Panc1 (cell line): ENCODE data around the gene MBTD1. TPM values are rescaled to one million over a fixed set of nuclear protein-coding genes. Genes with fewer than 3 reads are reported as not detected.

Experiments used
- ATAC-seq: fragments of 200-7000 bp; cut with Tn5 transposase; 2 replicates; pipeline ENCODE4 v1.9.1; 2020; ENCODE audit warnings: mild to moderate bottlenecking, moderate library complexity
- BruUV-seq: library from RNA; stranded (reverse); fragments of 400-500 nt; replicated peaks from 2 replicates; lab custom pipeline; 2021; lab: Mats Ljungman, UMichigan
- CTCF ChIA-PET: fragments of 300-600 bp; sonication (Branson Sonifier 250); formaldehyde crosslinking; loops from one replicate; lab custom pipeline; 2022; ENCODE audit warnings: antibody characterized with exemption; lab: Charles Lee
- POLR2A ChIA-PET: fragments of 300-600 bp; sonication (Branson Sonifier 250); formaldehyde crosslinking; loops from one replicate; lab custom pipeline; 2022; ENCODE audit warnings: antibody characterized with exemption; lab: Charles Lee
- DNase-seq: peaks from one replicate; pipeline ENCODE4 v3.0.0-alpha.2; 2010; ENCODE audit warnings: low read depth, low spot score
- H3K27ac ChIP-seq: 2 replicates; pipeline ENCODE4 v1.5.1; 2011; ENCODE audit warnings: mild to moderate bottlenecking, low read length, inconsistent platforms
- H3K27me3 ChIP-seq: fragments of 200-500 bp; sonication (Bioruptor generic); 2 replicates; pipeline ENCODE4 v1.6.0; 2014; ENCODE audit warnings: low read length, inconsistent platforms; ENCODE audit not compliant: control insufficient read depth, insufficient read depth
- H3K36me3 ChIP-seq: fragments of 200-500 bp; sonication (Bioruptor generic); 2 replicates; pipeline ENCODE4 v1.5.1; 2014; ENCODE audit warnings: inconsistent platforms, mild to moderate bottlenecking, low read length, moderate library complexity; ENCODE audit not compliant: control insufficient read depth, insufficient read depth
- H3K4me1 ChIP-seq: 2 replicates; pipeline ENCODE4 v1.5.1; 2011; ENCODE audit warnings: inconsistent platforms, mild to moderate bottlenecking, low read length, moderate library complexity; ENCODE audit not compliant: control insufficient read depth, insufficient read depth
- H3K4me3 ChIP-seq, 2 experiments: 2 replicates each; pipeline ENCODE4 v1.5.1; 2011 to 2012; ENCODE audit warnings: low read depth in 2 of 2, low read length in 2 of 2, mild to moderate bottlenecking in 2 of 2, inconsistent platforms in 1 of 2, moderate library complexity in 1 of 2
- H3K9me3 ChIP-seq: fragments of 200-500 bp; sonication (Bioruptor generic); 2 replicates; pipeline ENCODE4 v1.5.1; 2014; ENCODE audit warnings: low read depth, mild to moderate bottlenecking, inconsistent platforms, low read length, moderate library complexity; ENCODE audit not compliant: control insufficient read depth, insufficient read depth
- POLR2AphosphoS5 ChIP-seq: IDR thresholded peaks from 2 replicates; pipeline ENCODE4 v1.6.1; 2012; ENCODE audit warnings: mild to moderate bottlenecking, low read depth, low read length, moderate library complexity
- SIN3A ChIP-seq: IDR thresholded peaks from 2 replicates; pipeline ENCODE4 v1.6.1; 2012; ENCODE audit warnings: low read depth, mild to moderate bottlenecking, low read length, moderate library complexity, borderline replicate concordance; ENCODE audit not compliant: insufficient read depth
- TCF7L2 ChIP-seq: IDR thresholded peaks from 2 replicates; pipeline ENCODE4 v1.6.1; 2011; ENCODE audit warnings: mild to moderate bottlenecking, low read depth, low read length, inconsistent platforms
- in situ Hi-C: cut with HindIII; loops from 2 replicates; pipeline ENCODE4 v1.10.0; 2016; ENCODE audit warnings: low sequenced_read_pairs, low pct_unique_long_range_greater_than_20kb
- intact Hi-C: fragments of 100-400 bp; cut with micrococcal nuclease; formaldehyde crosslinking; loops from one replicate; pipeline ENCODE4 v1.10.0; 2022; ENCODE audit not compliant: unreplicated experiment
- total RNA-seq: library from RNA; stranded (reverse); gene quantifications from one replicate; pipeline ENCODE4 v1.2.1, GENCODE V29; 2021; ENCODE audit not compliant: unreplicated experiment
- TF ChIP-seq, protein P1 (sequence below), 2 experiments: IDR thresholded peaks; 2 replicates each; pipeline ENCODE4 v1.6.1; 2011 to 2012; ENCODE audit warnings: low read depth in 2 of 2, control low read depth in 1 of 2, low read length in 1 of 2, mild to moderate bottlenecking in 1 of 2, moderate library complexity in 1 of 2; ENCODE audit not compliant: insufficient read depth in 1 of 2
- TF ChIP-seq, protein P2 (sequence below): fragments of 450-650 bp; IDR thresholded peaks from 2 replicates; pipeline ENCODE4 v1.5.1; 2017; ENCODE audit warnings: mild to moderate bottlenecking

MBTD1 gene
- total RNA-seq, 1 experiment from 2014 or later: 16.6 TPM

DNA sequence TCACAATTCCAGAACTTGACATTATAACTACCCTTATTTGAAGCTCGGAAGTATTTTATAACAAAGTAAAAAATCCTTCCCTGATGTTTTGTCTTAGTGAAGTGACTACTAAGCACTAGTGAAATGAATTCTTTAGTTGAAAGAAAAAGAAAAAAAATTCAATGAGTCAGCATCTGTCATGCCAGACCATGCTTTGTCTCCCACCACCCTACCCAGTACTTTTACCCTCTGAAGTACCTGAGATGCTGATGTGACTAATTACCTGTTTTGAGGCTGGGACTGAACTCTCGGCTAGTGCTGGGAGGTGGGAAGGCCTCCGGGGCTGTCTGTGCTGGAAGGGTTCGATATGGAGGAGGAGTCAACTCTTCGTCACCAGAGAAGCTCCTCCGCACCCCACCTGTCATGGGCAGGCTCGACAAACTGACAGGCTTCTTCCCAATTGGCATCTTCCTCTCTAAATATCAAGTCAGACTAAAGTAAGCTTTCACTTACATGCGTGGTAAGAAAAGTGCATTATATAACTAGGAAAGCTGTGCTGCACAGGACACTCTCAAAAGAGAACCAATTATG is 74.0 kb downstream of the MBTD1 start:
- no peaks in the 10 kb centered on the region for H3K27me3 ChIP-seq
- no peaks in the 10 kb centered on the region for H3K4me1 ChIP-seq
- ChIA-PET CTCF (no interaction called here), POLR2A (no interaction called here)
- H3K36me3 ChIP-seq: peaks cover 10% of the 10 kb centered on the region
- TF ChIP-seq, protein P1, sequence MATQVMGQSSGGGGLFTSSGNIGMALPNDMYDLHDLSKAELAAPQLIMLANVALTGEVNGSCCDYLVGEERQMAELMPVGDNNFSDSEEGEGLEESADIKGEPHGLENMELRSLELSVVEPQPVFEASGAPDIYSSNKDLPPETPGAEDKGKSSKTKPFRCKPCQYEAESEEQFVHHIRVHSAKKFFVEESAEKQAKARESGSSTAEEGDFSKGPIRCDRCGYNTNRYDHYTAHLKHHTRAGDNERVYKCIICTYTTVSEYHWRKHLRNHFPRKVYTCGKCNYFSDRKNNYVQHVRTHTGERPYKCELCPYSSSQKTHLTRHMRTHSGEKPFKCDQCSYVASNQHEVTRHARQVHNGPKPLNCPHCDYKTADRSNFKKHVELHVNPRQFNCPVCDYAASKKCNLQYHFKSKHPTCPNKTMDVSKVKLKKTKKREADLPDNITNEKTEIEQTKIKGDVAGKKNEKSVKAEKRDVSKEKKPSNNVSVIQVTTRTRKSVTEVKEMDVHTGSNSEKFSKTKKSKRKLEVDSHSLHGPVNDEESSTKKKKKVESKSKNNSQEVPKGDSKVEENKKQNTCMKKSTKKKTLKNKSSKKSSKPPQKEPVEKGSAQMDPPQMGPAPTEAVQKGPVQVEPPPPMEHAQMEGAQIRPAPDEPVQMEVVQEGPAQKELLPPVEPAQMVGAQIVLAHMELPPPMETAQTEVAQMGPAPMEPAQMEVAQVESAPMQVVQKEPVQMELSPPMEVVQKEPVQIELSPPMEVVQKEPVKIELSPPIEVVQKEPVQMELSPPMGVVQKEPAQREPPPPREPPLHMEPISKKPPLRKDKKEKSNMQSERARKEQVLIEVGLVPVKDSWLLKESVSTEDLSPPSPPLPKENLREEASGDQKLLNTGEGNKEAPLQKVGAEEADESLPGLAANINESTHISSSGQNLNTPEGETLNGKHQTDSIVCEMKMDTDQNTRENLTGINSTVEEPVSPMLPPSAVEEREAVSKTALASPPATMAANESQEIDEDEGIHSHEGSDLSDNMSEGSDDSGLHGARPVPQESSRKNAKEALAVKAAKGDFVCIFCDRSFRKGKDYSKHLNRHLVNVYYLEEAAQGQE (IDR thresholded peaks at IDR 0.05; ENCODE audit: insufficient read depth in 1 of 2, low read depth in 2 of 2, low read length in 1 of 2): no peak
- TF ChIP-seq TCF7L2 (no peak), SIN3A (no peak), POLR2AphosphoS5 (no peak)
- TF ChIP-seq, protein P2, sequence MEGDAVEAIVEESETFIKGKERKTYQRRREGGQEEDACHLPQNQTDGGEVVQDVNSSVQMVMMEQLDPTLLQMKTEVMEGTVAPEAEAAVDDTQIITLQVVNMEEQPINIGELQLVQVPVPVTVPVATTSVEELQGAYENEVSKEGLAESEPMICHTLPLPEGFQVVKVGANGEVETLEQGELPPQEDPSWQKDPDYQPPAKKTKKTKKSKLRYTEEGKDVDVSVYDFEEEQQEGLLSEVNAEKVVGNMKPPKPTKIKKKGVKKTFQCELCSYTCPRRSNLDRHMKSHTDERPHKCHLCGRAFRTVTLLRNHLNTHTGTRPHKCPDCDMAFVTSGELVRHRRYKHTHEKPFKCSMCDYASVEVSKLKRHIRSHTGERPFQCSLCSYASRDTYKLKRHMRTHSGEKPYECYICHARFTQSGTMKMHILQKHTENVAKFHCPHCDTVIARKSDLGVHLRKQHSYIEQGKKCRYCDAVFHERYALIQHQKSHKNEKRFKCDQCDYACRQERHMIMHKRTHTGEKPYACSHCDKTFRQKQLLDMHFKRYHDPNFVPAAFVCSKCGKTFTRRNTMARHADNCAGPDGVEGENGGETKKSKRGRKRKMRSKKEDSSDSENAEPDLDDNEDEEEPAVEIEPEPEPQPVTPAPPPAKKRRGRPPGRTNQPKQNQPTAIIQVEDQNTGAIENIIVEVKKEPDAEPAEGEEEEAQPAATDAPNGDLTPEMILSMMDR: no peak
- intact Hi-C loops: no loop called here
- H3K4me3 ChIP-seq: no peak overlapping the region
- in situ Hi-C loops: no loop called here
- no peak overlapping the region for H3K27ac ChIP-seq
- no peaks in the 10 kb centered on the region for H3K9me3 ChIP-seq
- ATAC-seq: no peak
- BruUV-seq: no TSS peak
- no peak for DNase-seq

DNA sequence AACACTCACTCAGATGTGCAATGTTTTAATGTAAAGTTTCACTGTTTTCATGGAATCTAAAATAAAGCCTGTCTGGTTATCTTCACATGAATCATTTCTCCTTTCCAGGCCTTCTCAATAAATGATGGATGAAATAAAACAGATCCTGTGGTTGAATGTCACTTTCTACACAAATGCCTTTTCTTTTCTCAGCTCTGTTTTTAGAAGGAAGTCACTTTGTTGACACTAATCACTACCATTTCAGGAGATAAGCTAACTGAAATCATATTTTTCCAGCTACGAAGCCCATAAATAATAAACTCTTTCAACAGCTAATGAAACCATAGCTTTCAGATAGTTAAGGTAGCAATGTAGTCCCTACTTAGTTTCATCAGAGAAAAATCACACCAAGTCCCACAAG is 75.7 kb downstream of the MBTD1 start:
- CTCF ChIA-PET: no interaction called here
- intact Hi-C loops: no loop called here
- no peaks in the 10 kb centered on the region for H3K9me3 ChIP-seq
- POLR2A ChIA-PET: no interaction called here
- H3K27me3 ChIP-seq: no peaks in the 10 kb centered on the region
- TF ChIP-seq POLR2AphosphoS5: no peak
- TF ChIP-seq, protein P1 (IDR thresholded peaks at IDR 0.05; ENCODE audit: insufficient read depth in 1 of 2, low read depth in 2 of 2, low read length in 1 of 2): no peak
- no peak for TF ChIP-seq SIN3A
- TF ChIP-seq, protein P2: no peak
- TF ChIP-seq TCF7L2: no peak
- ATAC-seq: no peak
- no peak overlapping the region for H3K27ac ChIP-seq
- in situ Hi-C loops: no loop called here
- no TSS peak for BruUV-seq
- peaks cover 14% of the 10 kb centered on the region; the same call in 1 of the 2 replicates for H3K36me3 ChIP-seq
- H3K4me1 ChIP-seq: no peaks in the 10 kb centered on the region
- no peak overlapping the region for H3K4me3 ChIP-seq
- no peak for DNase-seq
